Measurements from ENCODE around the gene SMIM23.

DNA sequence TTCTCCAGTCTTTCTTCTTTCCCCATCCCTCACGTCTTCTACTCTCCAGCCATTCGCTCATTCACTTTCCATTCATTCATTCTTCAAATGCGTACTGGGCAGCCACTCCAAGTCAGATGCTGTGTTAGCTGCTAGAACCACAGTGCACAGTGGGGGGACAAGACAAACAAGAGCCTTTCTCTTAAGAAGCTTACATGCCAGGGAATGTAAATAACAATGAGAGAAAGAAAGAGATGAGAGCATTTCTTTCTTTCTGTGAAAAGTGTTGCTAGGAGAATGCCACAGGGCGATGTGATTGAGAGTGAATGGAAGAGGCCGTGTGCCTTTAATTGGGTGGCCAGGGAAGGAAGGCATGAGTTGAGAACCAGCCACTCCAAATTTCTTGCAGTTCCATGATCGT, 46.3 kb upstream of the SMIM23 start:
- TF ChIP-seq, protein P1, sequence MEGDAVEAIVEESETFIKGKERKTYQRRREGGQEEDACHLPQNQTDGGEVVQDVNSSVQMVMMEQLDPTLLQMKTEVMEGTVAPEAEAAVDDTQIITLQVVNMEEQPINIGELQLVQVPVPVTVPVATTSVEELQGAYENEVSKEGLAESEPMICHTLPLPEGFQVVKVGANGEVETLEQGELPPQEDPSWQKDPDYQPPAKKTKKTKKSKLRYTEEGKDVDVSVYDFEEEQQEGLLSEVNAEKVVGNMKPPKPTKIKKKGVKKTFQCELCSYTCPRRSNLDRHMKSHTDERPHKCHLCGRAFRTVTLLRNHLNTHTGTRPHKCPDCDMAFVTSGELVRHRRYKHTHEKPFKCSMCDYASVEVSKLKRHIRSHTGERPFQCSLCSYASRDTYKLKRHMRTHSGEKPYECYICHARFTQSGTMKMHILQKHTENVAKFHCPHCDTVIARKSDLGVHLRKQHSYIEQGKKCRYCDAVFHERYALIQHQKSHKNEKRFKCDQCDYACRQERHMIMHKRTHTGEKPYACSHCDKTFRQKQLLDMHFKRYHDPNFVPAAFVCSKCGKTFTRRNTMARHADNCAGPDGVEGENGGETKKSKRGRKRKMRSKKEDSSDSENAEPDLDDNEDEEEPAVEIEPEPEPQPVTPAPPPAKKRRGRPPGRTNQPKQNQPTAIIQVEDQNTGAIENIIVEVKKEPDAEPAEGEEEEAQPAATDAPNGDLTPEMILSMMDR (IDR thresholded peaks at IDR 0.05): no peak
- no peak for TF ChIP-seq POLR2A (IDR thresholded peaks at IDR 0.05)

Data from body of pancreas (tissue), 4 donors.